ENCODE data around the gene PRDM16. TPM values are rescaled to one million over a fixed set of nuclear protein-coding genes. Genes with fewer than 3 reads are reported as not detected.

Gene PRDM16
- total and polyA plus RNA-seq, 4 donors: 0.05 to 0.67 (median 0.19) TPM

- H3K9me3 ChIP-seq (ENCODE audit: control insufficient read depth in 4 of 4, low read length in 3 of 4): no peaks in the 10 kb centered on the region
- no peaks in the 10 kb centered on the region for H3K27me3 ChIP-seq (ENCODE audit: control insufficient read depth in 4 of 4, insufficient read depth in 4 of 4, low read length in 3 of 4)
- H3K27ac ChIP-seq (ENCODE audit: low read depth in 1 of 2, low read length in 2 of 2): no peak overlapping the region
- H3K36me3 ChIP-seq (ENCODE audit: control insufficient read depth in 4 of 4, insufficient read depth in 3 of 4, low read depth in 1 of 4, low read length in 3 of 4): no peaks in the 10 kb centered on the region
- TF ChIP-seq TAF1 (conservative IDR thresholded peaks at IDR 0.05) (no peak), FOXA1 (IDR thresholded peaks at IDR 0.05) (no peak), RAD21 (IDR thresholded peaks at IDR 0.05) (no peak), CTCF (IDR thresholded peaks at IDR 0.05; ENCODE audit: low read depth, low read length, missing input control) (no peak), YY1 (IDR thresholded peaks at IDR 0.05) (no peak), ATF3 (IDR thresholded peaks at IDR 0.05) (no peak), HNF4G (IDR thresholded peaks at IDR 0.05) (no peak), ZBTB33 (IDR thresholded peaks at IDR 0.05) (no peak), JUND (IDR thresholded peaks at IDR 0.05) (no peak), HNF4A (conservative IDR thresholded peaks at IDR 0.05) (no peak), RXRA (IDR thresholded peaks at IDR 0.05) (no peak), EGR1 (IDR thresholded peaks at IDR 0.05; ENCODE audit: low read depth in 2 of 2) (no peak), REST (IDR thresholded peaks at IDR 0.05) (no peak)
- no peak overlapping the region for H3K4me3 ChIP-seq (ENCODE audit: low read depth in 1 of 3, low read length in 3 of 3)
- WGBS: 85% methylated on average over 38 of the region's 38 CpGs
- H3K4me1 ChIP-seq (ENCODE audit: control insufficient read depth in 4 of 4, insufficient read depth in 4 of 4, low read length in 3 of 4): no peaks in the 10 kb centered on the region
- DNase-seq (ENCODE audit: low spot score): no peak
- H3K9ac ChIP-seq (ENCODE audit: low read depth in 1 of 2, low read length in 2 of 2): no peak overlapping the region
Observed at GRCh38 chr1:3153902-3154795, 85.1 kb downstream of the PRDM16 start.
